KOPT-K1 (cell line): Measurements from ENCODE around the gene SPAG16.
"Not testable (repeated sequence)": the region's sequence is repeated elsewhere in the genome, so short reads cannot be mapped to it uniquely, and the experiment has no call there.

Experiments used
- H3K27ac ChIP-seq: fragments of 200-600 bp; sonication (generic); 2 replicates; pipeline ENCODE4 v1.5.1; 2016; ENCODE audit warnings: antibody characterized with exemption, mild to moderate bottlenecking, low read depth, low read length; ENCODE audit not compliant: poor library complexity, severe bottlenecking
- H3K36me3 ChIP-seq: fragments of 200-600 bp; sonication (generic); 2 replicates; pipeline ENCODE4 v1.5.1; 2017; ENCODE audit warnings: antibody characterized with exemption, mild to moderate bottlenecking, low read length, moderate library complexity; ENCODE audit not compliant: insufficient read depth
- H3K9me3 ChIP-seq: fragments of 200-600 bp; sonication (generic); 2 replicates; pipeline ENCODE4 v1.5.1; 2017; ENCODE audit warnings: antibody characterized with exemption, low read length, mild to moderate bottlenecking; ENCODE audit not compliant: insufficient read depth, poor library complexity, severe bottlenecking

The SPAG16 gene

GRCh38 chr2:214014551-214015220, 730.4 kb downstream of the SPAG16 start:
- H3K27ac ChIP-seq: no peak overlapping the region
- no peaks in the 10 kb centered on the region for H3K36me3 ChIP-seq
- H3K9me3 ChIP-seq: no peaks in the 10 kb centered on the region

GRCh38 chr2:214019229-214019972, 735.1 kb downstream of the SPAG16 start:
- H3K27ac ChIP-seq: no peak overlapping the region

GRCh38 chr2:214019973-214020345, 735.7 kb downstream of the SPAG16 start:
- H3K9me3 ChIP-seq: no peaks in the 10 kb centered on the region
- H3K36me3 ChIP-seq: no peaks in the 10 kb centered on the region
- H3K27ac ChIP-seq: no peak overlapping the region

More at GRCh38 chr2:214019229-214019972, 735.1 kb downstream of the SPAG16 start:
- H3K36me3 ChIP-seq: no peaks in the 10 kb centered on the region
- no peaks in the 10 kb centered on the region for H3K9me3 ChIP-seq

GRCh38 chr2:214029190-214029589, 744.9 kb downstream of the SPAG16 start:
- H3K9me3 ChIP-seq: peaks cover under 1% of the 10 kb centered on the region
- no peaks in the 10 kb centered on the region for H3K36me3 ChIP-seq
- H3K27ac ChIP-seq: no peak overlapping the region

- no peak overlapping the region for H3K27ac ChIP-seq
- no peaks in the 10 kb centered on the region for H3K36me3 ChIP-seq
- peaks cover 13% of the 10 kb centered on the region for H3K9me3 ChIP-seq
These were observed 747.3 kb downstream of the SPAG16 start for GRCh38 chr2:214031566-214031965.

GRCh38 chr2:214034417-214034816, 750.2 kb downstream of the SPAG16 start:
- H3K27ac ChIP-seq: no peak overlapping the region
- peaks cover 13% of the 10 kb centered on the region for H3K9me3 ChIP-seq
- no peaks in the 10 kb centered on the region for H3K36me3 ChIP-seq

- H3K36me3 ChIP-seq: no peaks in the 10 kb centered on the region
- H3K9me3 ChIP-seq: peaks cover 13% of the 10 kb centered on the region
- H3K27ac ChIP-seq: no peak overlapping the region
These were observed 751.0 kb downstream of the SPAG16 start for GRCh38 chr2:214035091-214035852.

- H3K36me3 ChIP-seq: no peaks in the 10 kb centered on the region
- H3K27ac ChIP-seq: no peak overlapping the region
- peaks cover 13% of the 10 kb centered on the region for H3K9me3 ChIP-seq
These were observed 751.7 kb downstream of the SPAG16 start for GRCh38 chr2:214035921-214036320.

- no peaks in the 10 kb centered on the region for H3K36me3 ChIP-seq
- no peak overlapping the region for H3K27ac ChIP-seq
- peaks cover 13% of the 10 kb centered on the region for H3K9me3 ChIP-seq
These were observed 753.9 kb downstream of the SPAG16 start for GRCh38 chr2:214038186-214038585.

GRCh38 chr2:214050731-214051130, 766.5 kb downstream of the SPAG16 start:
- Histone ChIP-seq H3K36me3 (no peaks in the 10 kb centered on the region), H3K9me3 (no peaks in the 10 kb centered on the region)

GRCh38 chr2:214051585-214051984, 767.3 kb downstream of the SPAG16 start:
- no peak overlapping the region for H3K27ac ChIP-seq
- no peaks in the 10 kb centered on the region for H3K9me3 ChIP-seq
- H3K36me3 ChIP-seq: no peaks in the 10 kb centered on the region

More at GRCh38 chr2:214050731-214051130, 766.5 kb downstream of the SPAG16 start:
- no peak overlapping the region for H3K27ac ChIP-seq

GRCh38 chr2:214052235-214052634, 768.0 kb downstream of the SPAG16 start:
- Histone ChIP-seq H3K9me3 (no peaks in the 10 kb centered on the region), H3K27ac (no peak overlapping the region), H3K36me3 (no peaks in the 10 kb centered on the region)

GRCh38 chr2:214057986-214058385, 773.7 kb downstream of the SPAG16 start:
- H3K36me3 ChIP-seq: no peaks in the 10 kb centered on the region
- H3K27ac ChIP-seq: no peak overlapping the region

GRCh38 chr2:214062279-214062678, 778.0 kb downstream of the SPAG16 start:
- not testable (repeated sequence) for H3K27ac ChIP-seq, H3K36me3 ChIP-seq, H3K9me3 ChIP-seq

More at GRCh38 chr2:214057986-214058385, 773.7 kb downstream of the SPAG16 start:
- H3K9me3 ChIP-seq: no peaks in the 10 kb centered on the region

GRCh38 chr2:214064471-214064870, 780.2 kb downstream of the SPAG16 start:
- H3K36me3 ChIP-seq: no peaks in the 10 kb centered on the region
- no peaks in the 10 kb centered on the region for H3K9me3 ChIP-seq
- H3K27ac ChIP-seq: no peak overlapping the region
